ENCODE results near the gene TULP4. TPM values are rescaled to one million over a fixed set of nuclear protein-coding genes. Genes with fewer than 3 reads are reported as not detected.
A peak's percentile ranks its signal among the peaks of the same experiment; 100 is the strongest.

TULP4 gene
- total RNA-seq, 1 experiment from 2014 or later = 64.6 TPM

DNA sequence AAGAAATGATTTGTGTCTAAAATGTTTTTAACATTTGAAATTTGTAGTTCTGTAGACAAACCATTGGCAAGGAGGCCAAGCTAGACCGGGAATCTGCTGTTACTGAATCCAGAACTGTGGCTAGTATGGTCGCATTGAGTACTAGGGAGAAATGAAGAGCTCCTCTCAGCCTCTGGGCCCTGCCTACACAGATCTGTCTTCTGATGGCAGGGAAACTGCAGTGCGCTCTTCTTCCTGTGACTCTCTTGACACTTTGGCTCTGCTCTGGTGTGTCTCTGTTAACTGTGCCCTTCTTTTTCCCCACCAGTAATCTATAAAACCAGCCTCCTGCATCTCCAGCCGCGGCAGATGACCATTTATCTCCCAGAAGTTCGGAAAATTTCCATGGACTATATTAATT is 186.1 kb downstream of the TULP4 start:
- H2BK120ac ChIP-seq (ENCODE audit: low read depth, low read length, poor library complexity, severe bottlenecking) = no peak overlapping the region
- H3K56ac ChIP-seq (ENCODE audit: insufficient read length, low read depth, low read length) = no peak overlapping the region
- no peaks in the 10 kb centered on the region for H4K20me1 ChIP-seq (ENCODE audit: control insufficient read depth, insufficient read depth, insufficient read length)
- H2BK12ac ChIP-seq (ENCODE audit: insufficient read length, low read depth, low read length) = no peak overlapping the region
- no peak overlapping the region for H2AK5ac ChIP-seq (ENCODE audit: insufficient read length, low read length)
- no peak for DNase-seq
- no peak overlapping the region for H2AFZ ChIP-seq (ENCODE audit: low read length)
- H4K5ac ChIP-seq (ENCODE audit: insufficient read length, low read depth, low read length) = no peak overlapping the region
- H3K23me2 ChIP-seq (ENCODE audit: insufficient read length, low read depth, low read length, poor library complexity, severe bottlenecking) = no peaks in the 10 kb centered on the region
- H3K4me1 Mint-ChIP-seq = peaks cover 9 to 12% of the 10 kb centered on the region in 2 experiments
- no peak overlapping the region for H2BK5ac ChIP-seq (ENCODE audit: insufficient read length, low read length)
- H3K79me2 ChIP-seq (ENCODE audit: insufficient read depth, low read length) = no peaks in the 10 kb centered on the region
- H3K79me1 ChIP-seq (ENCODE audit: insufficient read depth, low read depth, low read length, poor library complexity, severe bottlenecking) = no peaks in the 10 kb centered on the region
- WGBS (ENCODE audit: extremely low coverage, insufficient read length, low lambda C conversion rate) = no CpG with 5 or more reads among the region's 6 CpGs
- H3K36me3 Mint-ChIP-seq (ENCODE audit: insufficient read depth in 1 of 3, low read depth in 3 of 3) = peaks cover 14 to 54% (median 38%) of the 10 kb centered on the region in 3 experiments
- H4K8ac ChIP-seq (replicated peaks; ENCODE audit: insufficient read length, low read depth, low read length) = no peak overlapping the region
- no peak overlapping the region for H3K27ac ChIP-seq (ENCODE audit: insufficient read length, low read depth, low read length)
- no peak overlapping the region for H3K9ac ChIP-seq (ENCODE audit: extremely low read depth, insufficient read length, low read length)
- H3K27me3 ChIP-seq (ENCODE audit: insufficient read depth, low read length) = no peaks in the 10 kb centered on the region
- H3K18ac ChIP-seq (ENCODE audit: insufficient read length, low read depth, low read length) = no peak overlapping the region
- H3K4me2 ChIP-seq (ENCODE audit: insufficient read depth, insufficient read length, low read length) = no peak overlapping the region
- H3K27me3 Mint-ChIP-seq (ENCODE audit: low read depth) = no peaks in the 10 kb centered on the region
- H4K91ac ChIP-seq (ENCODE audit: insufficient read length, low read depth, low read length) = no peak overlapping the region
- H3T11ph ChIP-seq (ENCODE audit: low read length) = no peak overlapping the region
- no peaks in the 10 kb centered on the region for H3K4me1 ChIP-seq (ENCODE audit: insufficient read depth, low read length)
- no peak overlapping the region for H2BK20ac ChIP-seq (ENCODE audit: low read depth, low read length, poor library complexity, severe bottlenecking)
- H2BK15ac ChIP-seq (ENCODE audit: low read depth, low read length) = no peak overlapping the region
- no peak overlapping the region for H3K23ac ChIP-seq (ENCODE audit: insufficient read length, low read depth, low read length)
- H3K4ac ChIP-seq (ENCODE audit: low read depth, low read length) = no peak overlapping the region
- no peaks in the 10 kb centered on the region for H3K9me3 ChIP-seq (ENCODE audit: control insufficient read depth, low read depth, low read length)
- H3K27ac Mint-ChIP-seq = peak overlapping the region in 2 of 3 experiments; percentile 4 to 19; a peak in 2 of 7 replicates
- no peaks in the 10 kb centered on the region for H3K9me3 Mint-ChIP-seq
- no peak overlapping the region for H3K14ac ChIP-seq (ENCODE audit: insufficient read depth, low read length)
- no peak for TF ChIP-seq CTCF (conservative IDR thresholded peaks at IDR 0.05)
- no peak overlapping the region for H3K4me3 Mint-ChIP-seq

Data from H9 (cell line).